WTC11 (cell line): Measurements from ENCODE around the gene EXOSC5. TPM values are rescaled to one million over a fixed set of nuclear protein-coding genes. Genes with fewer than 3 reads are reported as not detected.

Experiments
- ATAC-seq: fragments of 200-7000 bp; cut with Tn5 transposase; 2 replicates; pipeline ENCODE4 v1.10.0; 2021; ENCODE audit warnings: mild to moderate bottlenecking, moderate library complexity
- CTCF ChIA-PET: fragments of 300-600 bp; sonication (Branson Sonifier 250); formaldehyde crosslinking; loops from one replicate; lab custom pipeline; 2021; ENCODE audit warnings: antibody characterized with exemption; lab: Charles Lee
- POLR2A ChIA-PET: fragments of 350-600 bp; sonication (Branson Sonifier 250); formaldehyde crosslinking; loops from one replicate; lab custom pipeline; 2021; ENCODE audit warnings: antibody characterized with exemption; lab: Charles Lee
- DNase-seq: peaks from one replicate; pipeline ENCODE4 v3.0.0; 2021; ENCODE audit warnings: low spot score
- H3K27ac Mint-ChIP-seq: 2 replicates; pipeline ENCODE4 v1.8.0; 2021; ENCODE audit warnings: mixed read lengths
- H3K27me3 Mint-ChIP-seq: 2 replicates; pipeline ENCODE4 v1.8.0; 2021; ENCODE audit warnings: low read depth, mild to moderate bottlenecking, moderate library complexity, mixed read lengths
- H3K36me3 Mint-ChIP-seq: 2 replicates; pipeline ENCODE4 v1.8.0; 2021; ENCODE audit warnings: mixed read lengths
- H3K4me1 Mint-ChIP-seq: 2 replicates; pipeline ENCODE4 v1.8.0; 2022; ENCODE audit warnings: mixed read lengths
- H3K4me3 Mint-ChIP-seq: 2 replicates; pipeline ENCODE4 v1.8.0; 2021; ENCODE audit warnings: mild to moderate bottlenecking, moderate library complexity, mixed read lengths
- H3K9me3 Mint-ChIP-seq: 2 replicates; pipeline ENCODE4 v1.8.0; 2021; ENCODE audit warnings: mixed read lengths
- ETV6 ChIP-seq: sonication (generic); formaldehyde crosslinking; IDR thresholded peaks from 2 replicates; pipeline ENCODE4 v1.8.1; 2022; ENCODE audit warnings: mild to moderate bottlenecking, missing genetic modification reagents
- FOXJ3 ChIP-seq: sonication (generic); formaldehyde crosslinking; IDR thresholded peaks from 2 replicates; pipeline ENCODE4 v1.9.0; 2021; ENCODE audit warnings: missing genetic modification reagents, mild to moderate bottlenecking, borderline replicate concordance
- FOXP1 ChIP-seq: sonication (generic); formaldehyde crosslinking; IDR thresholded peaks from 2 replicates; pipeline ENCODE4 v1.8.0; 2022; ENCODE audit warnings: missing genetic modification reagents, mild to moderate bottlenecking, moderate library complexity, borderline replicate concordance
- OVOL2 ChIP-seq: fragments of 250-450 bp; sonication (Bioruptor Pico); IDR thresholded peaks from 2 replicates; pipeline ENCODE4 v1.9.0; 2021; ENCODE audit warnings: mild to moderate bottlenecking, borderline replicate concordance
- PRRX2 ChIP-seq: fragments of 250-450 bp; sonication (Bioruptor Pico); IDR thresholded peaks from 2 replicates; pipeline ENCODE4 v1.8.0; 2021; ENCODE audit warnings: mild to moderate bottlenecking
- ZNF138 ChIP-seq: sonication (generic); formaldehyde crosslinking; conservative IDR thresholded peaks from 2 replicates; pipeline ENCODE4 v1.8.1; 2022; ENCODE audit warnings: mild to moderate bottlenecking, moderate library complexity, missing genetic modification reagents
- ZNF219 ChIP-seq: sonication (generic); formaldehyde crosslinking; IDR thresholded peaks from 2 replicates; pipeline ENCODE4 v1.8.0; 2023; ENCODE audit warnings: missing genetic modification reagents, mild to moderate bottlenecking, borderline replicate concordance
- ZNF317 ChIP-seq: sonication (generic); formaldehyde crosslinking; IDR thresholded peaks from 2 replicates; pipeline ENCODE4 v1.8.1; 2023; ENCODE audit warnings: low read depth, mild to moderate bottlenecking, moderate library complexity, missing genetic modification reagents, borderline replicate concordance
- total RNA-seq: library from RNA; stranded (reverse); gene quantifications from 3 replicates; pipeline ENCODE4 v1.2.3, GENCODE V29; 2021
- TF ChIP-seq, protein P1 (sequence below): sonication (generic); formaldehyde crosslinking; IDR thresholded peaks from 2 replicates; pipeline ENCODE4 v1.8.0; 2023; ENCODE audit warnings: missing genetic modification reagents
- TF ChIP-seq, protein P2 (sequence below): sonication (generic); formaldehyde crosslinking; IDR thresholded peaks from 2 replicates; pipeline ENCODE4 v1.8.1; 2023; ENCODE audit warnings: mild to moderate bottlenecking, missing genetic modification reagents, borderline replicate concordance
- TF ChIP-seq, protein P3 (sequence below): fragments of 250-450 bp; sonication (Bioruptor Pico); IDR thresholded peaks from 2 replicates; pipeline ENCODE4 v1.9.0; 2021; ENCODE audit warnings: mild to moderate bottlenecking
- TF ChIP-seq, protein P4 (sequence below): sonication (generic); formaldehyde crosslinking; IDR thresholded peaks from 2 replicates; pipeline ENCODE4 v1.8.0; 2022; ENCODE audit warnings: mild to moderate bottlenecking, missing genetic modification reagents
- TF ChIP-seq, protein P5 (sequence below): sonication (generic); formaldehyde crosslinking; IDR thresholded peaks from 2 replicates; pipeline ENCODE4 v1.8.0; 2022; ENCODE audit warnings: missing genetic modification reagents
- TF ChIP-seq, protein P6 (sequence below): fragments of 250-450 bp; sonication (Bioruptor Pico); IDR thresholded peaks from 2 replicates; pipeline ENCODE4 v1.8.0; 2021; ENCODE audit warnings: mild to moderate bottlenecking
- TF ChIP-seq, protein P7 (sequence below): sonication (generic); formaldehyde crosslinking; IDR thresholded peaks from 2 replicates; pipeline ENCODE4 v1.8.0; 2022; ENCODE audit warnings: mild to moderate bottlenecking, missing genetic modification reagents

Gene EXOSC5
- total RNA-seq, 1 experiment from 2014 or later: 56.4 TPM

DNA sequence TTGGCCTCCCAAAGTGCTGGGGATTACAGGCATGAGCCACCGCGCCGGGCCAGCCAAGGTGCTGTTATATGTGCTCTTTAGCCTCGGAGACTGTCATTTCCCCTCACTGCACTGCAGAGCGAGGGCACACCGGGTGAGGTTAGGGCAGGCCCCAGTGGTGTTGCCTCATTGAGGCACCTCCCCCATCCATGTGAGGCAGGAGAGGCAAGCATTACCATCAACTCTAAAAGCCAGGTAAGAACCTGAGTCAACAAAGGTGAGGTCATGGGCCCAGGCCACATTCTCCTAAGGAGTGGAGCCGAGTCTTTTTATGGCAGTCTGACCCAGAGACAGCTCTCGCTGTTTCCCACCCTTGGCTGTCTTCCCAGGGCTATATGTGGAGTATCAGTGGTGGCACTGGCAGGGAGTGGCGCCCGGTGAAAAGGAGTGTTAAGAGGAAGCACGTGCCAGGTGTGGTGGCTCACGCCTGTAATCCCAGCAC, 19.1 kb upstream of the EXOSC5 start:
- POLR2A ChIA-PET: no interaction called here
- no peaks in the 10 kb centered on the region for H3K9me3 Mint-ChIP-seq
- no peak for DNase-seq
- TF ChIP-seq ZNF317 (CRISPR knock-in tag): no peak
- TF ChIP-seq, protein P1, sequence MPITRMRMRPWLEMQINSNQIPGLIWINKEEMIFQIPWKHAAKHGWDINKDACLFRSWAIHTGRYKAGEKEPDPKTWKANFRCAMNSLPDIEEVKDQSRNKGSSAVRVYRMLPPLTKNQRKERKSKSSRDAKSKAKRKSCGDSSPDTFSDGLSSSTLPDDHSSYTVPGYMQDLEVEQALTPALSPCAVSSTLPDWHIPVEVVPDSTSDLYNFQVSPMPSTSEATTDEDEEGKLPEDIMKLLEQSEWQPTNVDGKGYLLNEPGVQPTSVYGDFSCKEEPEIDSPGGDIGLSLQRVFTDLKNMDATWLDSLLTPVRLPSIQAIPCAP (CRISPR knock-in tag): no peak
- TF ChIP-seq FOXP1 (CRISPR knock-in tag): no peak
- TF ChIP-seq OVOL2 (CRISPR knock-in tag): no peak
- no peak for TF ChIP-seq ZNF138 (CRISPR knock-in tag)
- TF ChIP-seq FOXJ3 (CRISPR knock-in tag): no peak
- TF ChIP-seq, protein P2, sequence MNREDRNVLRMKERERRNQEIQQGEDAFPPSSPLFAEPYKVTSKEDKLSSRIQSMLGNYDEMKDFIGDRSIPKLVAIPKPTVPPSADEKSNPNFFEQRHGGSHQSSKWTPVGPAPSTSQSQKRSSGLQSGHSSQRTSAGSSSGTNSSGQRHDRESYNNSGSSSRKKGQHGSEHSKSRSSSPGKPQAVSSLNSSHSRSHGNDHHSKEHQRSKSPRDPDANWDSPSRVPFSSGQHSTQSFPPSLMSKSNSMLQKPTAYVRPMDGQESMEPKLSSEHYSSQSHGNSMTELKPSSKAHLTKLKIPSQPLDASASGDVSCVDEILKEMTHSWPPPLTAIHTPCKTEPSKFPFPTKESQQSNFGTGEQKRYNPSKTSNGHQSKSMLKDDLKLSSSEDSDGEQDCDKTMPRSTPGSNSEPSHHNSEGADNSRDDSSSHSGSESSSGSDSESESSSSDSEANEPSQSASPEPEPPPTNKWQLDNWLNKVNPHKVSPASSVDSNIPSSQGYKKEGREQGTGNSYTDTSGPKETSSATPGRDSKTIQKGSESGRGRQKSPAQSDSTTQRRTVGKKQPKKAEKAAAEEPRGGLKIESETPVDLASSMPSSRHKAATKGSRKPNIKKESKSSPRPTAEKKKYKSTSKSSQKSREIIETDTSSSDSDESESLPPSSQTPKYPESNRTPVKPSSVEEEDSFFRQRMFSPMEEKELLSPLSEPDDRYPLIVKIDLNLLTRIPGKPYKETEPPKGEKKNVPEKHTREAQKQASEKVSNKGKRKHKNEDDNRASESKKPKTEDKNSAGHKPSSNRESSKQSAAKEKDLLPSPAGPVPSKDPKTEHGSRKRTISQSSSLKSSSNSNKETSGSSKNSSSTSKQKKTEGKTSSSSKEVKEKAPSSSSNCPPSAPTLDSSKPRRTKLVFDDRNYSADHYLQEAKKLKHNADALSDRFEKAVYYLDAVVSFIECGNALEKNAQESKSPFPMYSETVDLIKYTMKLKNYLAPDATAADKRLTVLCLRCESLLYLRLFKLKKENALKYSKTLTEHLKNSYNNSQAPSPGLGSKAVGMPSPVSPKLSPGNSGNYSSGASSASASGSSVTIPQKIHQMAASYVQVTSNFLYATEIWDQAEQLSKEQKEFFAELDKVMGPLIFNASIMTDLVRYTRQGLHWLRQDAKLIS (CRISPR knock-in tag): no peak
- TF ChIP-seq, protein P3, sequence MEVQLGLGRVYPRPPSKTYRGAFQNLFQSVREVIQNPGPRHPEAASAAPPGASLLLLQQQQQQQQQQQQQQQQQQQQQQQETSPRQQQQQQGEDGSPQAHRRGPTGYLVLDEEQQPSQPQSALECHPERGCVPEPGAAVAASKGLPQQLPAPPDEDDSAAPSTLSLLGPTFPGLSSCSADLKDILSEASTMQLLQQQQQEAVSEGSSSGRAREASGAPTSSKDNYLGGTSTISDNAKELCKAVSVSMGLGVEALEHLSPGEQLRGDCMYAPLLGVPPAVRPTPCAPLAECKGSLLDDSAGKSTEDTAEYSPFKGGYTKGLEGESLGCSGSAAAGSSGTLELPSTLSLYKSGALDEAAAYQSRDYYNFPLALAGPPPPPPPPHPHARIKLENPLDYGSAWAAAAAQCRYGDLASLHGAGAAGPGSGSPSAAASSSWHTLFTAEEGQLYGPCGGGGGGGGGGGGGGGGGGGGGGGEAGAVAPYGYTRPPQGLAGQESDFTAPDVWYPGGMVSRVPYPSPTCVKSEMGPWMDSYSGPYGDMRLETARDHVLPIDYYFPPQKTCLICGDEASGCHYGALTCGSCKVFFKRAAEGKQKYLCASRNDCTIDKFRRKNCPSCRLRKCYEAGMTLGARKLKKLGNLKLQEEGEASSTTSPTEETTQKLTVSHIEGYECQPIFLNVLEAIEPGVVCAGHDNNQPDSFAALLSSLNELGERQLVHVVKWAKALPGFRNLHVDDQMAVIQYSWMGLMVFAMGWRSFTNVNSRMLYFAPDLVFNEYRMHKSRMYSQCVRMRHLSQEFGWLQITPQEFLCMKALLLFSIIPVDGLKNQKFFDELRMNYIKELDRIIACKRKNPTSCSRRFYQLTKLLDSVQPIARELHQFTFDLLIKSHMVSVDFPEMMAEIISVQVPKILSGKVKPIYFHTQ: no peak
- TF ChIP-seq, protein P4, sequence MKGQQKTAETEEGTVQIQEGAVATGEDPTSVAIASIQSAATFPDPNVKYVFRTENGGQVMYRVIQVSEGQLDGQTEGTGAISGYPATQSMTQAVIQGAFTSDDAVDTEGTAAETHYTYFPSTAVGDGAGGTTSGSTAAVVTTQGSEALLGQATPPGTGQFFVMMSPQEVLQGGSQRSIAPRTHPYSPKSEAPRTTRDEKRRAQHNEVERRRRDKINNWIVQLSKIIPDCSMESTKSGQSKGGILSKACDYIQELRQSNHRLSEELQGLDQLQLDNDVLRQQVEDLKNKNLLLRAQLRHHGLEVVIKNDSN (CRISPR knock-in tag): no peak
- TF ChIP-seq, protein P5, sequence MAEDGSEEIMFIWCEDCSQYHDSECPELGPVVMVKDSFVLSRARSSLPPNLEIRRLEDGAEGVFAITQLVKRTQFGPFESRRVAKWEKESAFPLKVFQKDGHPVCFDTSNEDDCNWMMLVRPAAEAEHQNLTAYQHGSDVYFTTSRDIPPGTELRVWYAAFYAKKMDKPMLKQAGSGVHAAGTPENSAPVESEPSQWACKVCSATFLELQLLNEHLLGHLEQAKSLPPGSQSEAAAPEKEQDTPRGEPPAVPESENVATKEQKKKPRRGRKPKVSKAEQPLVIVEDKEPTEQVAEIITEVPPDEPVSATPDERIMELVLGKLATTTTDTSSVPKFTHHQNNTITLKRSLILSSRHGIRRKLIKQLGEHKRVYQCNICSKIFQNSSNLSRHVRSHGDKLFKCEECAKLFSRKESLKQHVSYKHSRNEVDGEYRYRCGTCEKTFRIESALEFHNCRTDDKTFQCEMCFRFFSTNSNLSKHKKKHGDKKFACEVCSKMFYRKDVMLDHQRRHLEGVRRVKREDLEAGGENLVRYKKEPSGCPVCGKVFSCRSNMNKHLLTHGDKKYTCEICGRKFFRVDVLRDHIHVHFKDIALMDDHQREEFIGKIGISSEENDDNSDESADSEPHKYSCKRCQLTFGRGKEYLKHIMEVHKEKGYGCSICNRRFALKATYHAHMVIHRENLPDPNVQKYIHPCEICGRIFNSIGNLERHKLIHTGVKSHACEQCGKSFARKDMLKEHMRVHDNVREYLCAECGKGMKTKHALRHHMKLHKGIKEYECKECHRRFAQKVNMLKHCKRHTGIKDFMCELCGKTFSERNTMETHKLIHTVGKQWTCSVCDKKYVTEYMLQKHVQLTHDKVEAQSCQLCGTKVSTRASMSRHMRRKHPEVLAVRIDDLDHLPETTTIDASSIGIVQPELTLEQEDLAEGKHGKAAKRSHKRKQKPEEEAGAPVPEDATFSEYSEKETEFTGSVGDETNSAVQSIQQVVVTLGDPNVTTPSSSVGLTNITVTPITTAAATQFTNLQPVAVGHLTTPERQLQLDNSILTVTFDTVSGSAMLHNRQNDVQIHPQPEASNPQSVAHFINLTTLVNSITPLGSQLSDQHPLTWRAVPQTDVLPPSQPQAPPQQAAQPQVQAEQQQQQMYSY (CRISPR knock-in tag): no peak
- TF ChIP-seq, protein P6, sequence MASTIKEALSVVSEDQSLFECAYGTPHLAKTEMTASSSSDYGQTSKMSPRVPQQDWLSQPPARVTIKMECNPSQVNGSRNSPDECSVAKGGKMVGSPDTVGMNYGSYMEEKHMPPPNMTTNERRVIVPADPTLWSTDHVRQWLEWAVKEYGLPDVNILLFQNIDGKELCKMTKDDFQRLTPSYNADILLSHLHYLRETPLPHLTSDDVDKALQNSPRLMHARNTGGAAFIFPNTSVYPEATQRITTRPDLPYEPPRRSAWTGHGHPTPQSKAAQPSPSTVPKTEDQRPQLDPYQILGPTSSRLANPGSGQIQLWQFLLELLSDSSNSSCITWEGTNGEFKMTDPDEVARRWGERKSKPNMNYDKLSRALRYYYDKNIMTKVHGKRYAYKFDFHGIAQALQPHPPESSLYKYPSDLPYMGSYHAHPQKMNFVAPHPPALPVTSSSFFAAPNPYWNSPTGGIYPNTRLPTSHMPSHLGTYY (CRISPR knock-in tag): no peak
- no peak for TF ChIP-seq ZNF219 (CRISPR knock-in tag)
- no peak for TF ChIP-seq ETV6 (CRISPR knock-in tag)
- no peak for TF ChIP-seq PRRX2
- TF ChIP-seq, protein P7, sequence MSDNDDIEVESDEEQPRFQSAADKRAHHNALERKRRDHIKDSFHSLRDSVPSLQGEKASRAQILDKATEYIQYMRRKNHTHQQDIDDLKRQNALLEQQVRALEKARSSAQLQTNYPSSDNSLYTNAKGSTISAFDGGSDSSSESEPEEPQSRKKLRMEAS: no peak
- TF ChIP-seq, all 79 proteins: peak for 0
- H3K27ac Mint-ChIP-seq: no peak overlapping the region
- CTCF ChIA-PET: interaction anchor here (1.0 kb wide), 1 partner anchor 13 kb away, joined by 3 read pairs; no protein-coding TSS in a partner anchor
- peaks cover 6% of the 10 kb centered on the region for H3K36me3 Mint-ChIP-seq
- H3K4me3 Mint-ChIP-seq: no peak overlapping the region
- ATAC-seq: no peak
- no peaks in the 10 kb centered on the region for H3K4me1 Mint-ChIP-seq
- no peaks in the 10 kb centered on the region; the same call in 1 of the 2 replicates for H3K27me3 Mint-ChIP-seq
